Fibroblast of lung (primary cell): ENCODE results near the gene C9orf153.

Experiments
- CTCF ChIP-seq, 2 donors: IDR thresholded peaks in 1 of 2; conservative IDR thresholded peaks in 1 of 2; 1 replicate in 1 of 2; 2 replicates in 1 of 2; pipeline ENCODE4 v1.5.1; 2011 to 2012; ENCODE audit warnings: low read length in 2 of 2, control low read depth in 1 of 2, inconsistent platforms in 1 of 2, low read depth in 1 of 2, mild to moderate bottlenecking in 1 of 2
- EZH2 ChIP-seq: IDR thresholded peaks from 2 replicates; pipeline ENCODE4 v1.5.1; 2012; ENCODE audit warnings: low read length, control low read depth, mild to moderate bottlenecking; ENCODE audit errors: missing control alignments

GRCh38 chr9:86304236-86304730 is 44.8 kb upstream of the C9orf153 start:
- TF ChIP-seq CTCF (conservative IDR thresholded peaks at IDR 0.05 in 1 of 2, IDR thresholded peaks at IDR 0.05 in 1 of 2; ENCODE audit: low read depth in 1 of 2, low read length in 2 of 2) = no peak
- TF ChIP-seq EZH2 = no peak
